ENCODE results near the gene ALX4.
A peak's percentile ranks its signal among the peaks of the same experiment; 100 is the strongest.

ALX4 gene

DNA sequence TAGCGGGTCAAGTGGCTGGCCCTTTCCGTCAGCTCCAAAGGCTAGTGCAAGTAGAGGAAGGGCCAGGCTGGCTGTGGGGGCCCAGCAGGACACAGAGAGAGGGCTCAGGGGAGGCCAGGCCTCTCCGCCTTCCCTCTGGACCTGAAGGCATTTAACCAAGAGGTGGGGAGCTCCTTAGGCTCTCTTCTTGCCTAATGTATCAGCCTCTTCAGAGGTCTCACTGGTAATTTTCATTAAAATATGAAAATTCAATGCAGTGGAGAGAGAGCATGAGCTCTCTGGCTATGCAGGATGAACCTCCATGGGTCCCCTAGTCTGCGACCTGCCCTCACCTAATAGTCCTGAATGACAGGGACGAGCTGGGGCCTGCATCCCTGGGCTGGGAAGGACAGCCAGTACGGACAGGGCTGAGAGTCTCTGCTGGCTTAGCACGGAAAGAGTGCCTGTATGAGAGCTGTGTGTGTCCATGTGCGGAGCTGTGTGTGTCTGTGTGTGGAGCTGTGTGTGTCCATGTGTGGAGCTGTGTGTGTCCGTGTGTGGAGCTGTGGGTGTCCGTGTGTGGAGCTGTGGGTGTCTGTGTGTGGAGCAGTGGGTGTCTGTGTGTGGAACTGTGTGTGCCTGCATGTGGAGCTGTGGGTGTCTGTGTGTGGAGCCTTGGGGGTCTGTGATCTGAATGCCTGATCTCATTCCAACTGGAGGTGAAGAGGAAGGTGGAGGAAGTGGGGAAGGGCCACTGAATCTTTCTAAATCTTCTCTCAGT is 2.4 kb downstream of the ALX4 start:
- no peak overlapping the region for H3K4me3 ChIP-seq (replicated peaks in 1 of 2; ENCODE audit: low read depth in 2 of 2, low read length in 2 of 2)
- no peak for DNase-seq (ENCODE audit: low read depth in 2 of 2)
- no peak for TF ChIP-seq CTCF (IDR thresholded peaks at IDR 0.05; ENCODE audit: low read depth, low read length)

GRCh38 chr11:44306918-44307244 is 3.1 kb downstream of the ALX4 start:
- no peak overlapping the region for H3K4me3 ChIP-seq (replicated peaks in 1 of 2; ENCODE audit: low read depth in 2 of 2, low read length in 2 of 2)
- DNase-seq (ENCODE audit: low read depth in 2 of 2) = no peak
- no peak for TF ChIP-seq CTCF (IDR thresholded peaks at IDR 0.05; ENCODE audit: low read depth, low read length)

DNA sequence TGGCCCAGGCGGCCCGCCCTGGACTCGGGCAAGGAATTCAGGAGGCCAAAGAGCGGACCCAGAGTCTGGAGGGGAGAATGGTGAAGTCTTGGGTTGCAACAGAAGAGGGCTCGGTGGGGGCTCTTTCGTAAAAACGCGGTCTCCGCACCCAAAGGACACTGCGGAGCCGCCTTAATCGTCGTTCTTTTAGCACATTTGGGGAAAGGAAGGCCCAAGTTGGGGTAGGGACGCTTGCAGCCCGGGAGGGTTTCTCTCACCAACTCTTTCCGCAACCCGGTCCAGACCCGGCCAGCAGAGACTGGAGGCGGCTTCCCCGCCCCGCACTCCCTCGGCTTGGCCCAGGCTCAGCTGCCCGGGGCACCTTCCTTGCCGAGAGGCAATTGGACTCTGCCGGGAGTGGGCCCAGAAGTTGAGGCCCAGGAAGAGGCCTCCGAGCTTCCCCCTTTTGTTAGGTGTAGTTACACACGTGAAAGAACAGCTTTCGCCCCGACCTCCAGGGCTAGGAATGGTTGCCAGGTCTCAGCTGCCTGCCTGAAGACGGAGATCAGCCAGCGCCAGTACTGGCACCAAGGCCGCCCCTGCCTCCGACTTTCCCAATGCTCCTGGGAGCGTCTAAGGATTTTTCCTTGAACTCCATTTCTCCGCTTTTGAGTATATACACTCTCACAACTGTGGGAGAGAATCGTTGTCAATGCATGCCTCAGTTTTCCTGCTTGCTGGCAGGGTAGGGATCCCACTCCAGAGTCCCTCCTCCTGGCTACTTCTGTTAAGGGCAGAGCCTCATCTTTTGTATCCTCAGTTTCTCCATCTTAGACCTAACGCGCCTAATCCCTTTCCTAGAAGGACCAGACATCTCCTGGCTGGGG is 3.7 kb downstream of the ALX4 start:
- no peak for DNase-seq (ENCODE audit: low read depth in 2 of 2)

DNA sequence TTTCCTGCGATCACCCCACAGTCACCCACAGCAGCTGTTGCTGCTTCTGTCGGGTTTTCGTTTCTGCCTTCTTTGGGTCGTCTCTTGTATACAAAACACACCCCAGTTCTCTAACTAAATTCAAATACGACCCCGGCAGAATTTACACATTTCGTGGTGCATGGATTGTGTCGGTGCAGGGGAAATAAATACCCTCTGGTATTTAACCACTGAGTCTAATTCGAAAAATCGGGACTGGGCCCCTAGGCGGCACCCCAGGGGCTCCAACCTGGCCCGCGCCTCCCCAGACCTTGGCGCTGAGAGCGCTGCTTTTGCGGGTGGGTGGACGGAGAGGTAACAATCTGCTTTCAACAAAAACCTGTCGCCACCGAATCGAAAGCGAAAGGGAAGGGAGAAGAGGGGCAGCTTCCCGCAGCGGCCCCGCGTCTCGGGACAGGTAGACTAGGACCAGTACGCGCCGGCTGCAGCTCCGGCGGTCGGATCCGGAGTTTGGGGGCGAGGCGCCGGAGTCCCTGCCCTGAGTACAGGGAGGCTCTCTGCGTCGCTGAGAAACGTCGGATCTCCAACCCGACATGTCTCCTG is 4.4 kb downstream of the ALX4 start:
- H3K4me3 ChIP-seq (replicated peaks in 1 of 2; ENCODE audit: low read depth in 2 of 2, low read length in 2 of 2) = peak overlapping the region in 1 of 2 donors; percentile 50
- TF ChIP-seq CTCF (IDR thresholded peaks at IDR 0.05; ENCODE audit: low read depth, low read length) = no peak
- no peak for DNase-seq (ENCODE audit: low read depth in 2 of 2)

More for the DNA sequence above, 3.7 kb downstream of the ALX4 start:
- H3K4me3 ChIP-seq (replicated peaks in 1 of 2; ENCODE audit: low read depth in 2 of 2, low read length in 2 of 2) = peak overlapping the region in 1 of 2 donors; percentile 50
- TF ChIP-seq CTCF (IDR thresholded peaks at IDR 0.05; ENCODE audit: low read depth, low read length) = no peak

GRCh38 chr11:44305026-44305469 is 4.9 kb downstream of the ALX4 start:
- DNase-seq (ENCODE audit: low read depth in 2 of 2) = no peak
- TF ChIP-seq CTCF (IDR thresholded peaks at IDR 0.05; ENCODE audit: low read depth, low read length) = no peak

GRCh38 chr11:44304091-44305025 is 5.6 kb downstream of the ALX4 start:
- peak overlapping the region in 1 of 2 donors; percentile 3 for H3K4me3 ChIP-seq (replicated peaks in 1 of 2; ENCODE audit: low read depth in 2 of 2, low read length in 2 of 2)
- no peak for DNase-seq (ENCODE audit: low read depth in 2 of 2)
- TF ChIP-seq CTCF (IDR thresholded peaks at IDR 0.05; ENCODE audit: low read depth, low read length) = no peak

More at GRCh38 chr11:44305026-44305469, 4.9 kb downstream of the ALX4 start:
- no peak overlapping the region for H3K4me3 ChIP-seq (replicated peaks in 1 of 2; ENCODE audit: low read depth in 2 of 2, low read length in 2 of 2)
